LHCN-M2 (cell line): ENCODE results near the gene PPP1R27. TPM values are rescaled to one million over a fixed set of nuclear protein-coding genes. Genes with fewer than 3 reads are reported as not detected.

Source experiments
- DNase-seq: peaks from one replicate; pipeline ENCODE4 v3.0.0-alpha.2; 2012; ENCODE audit warnings: low read depth
- total RNA-seq: library from RNA; depleted of rRNA; stranded (reverse); fragments of >200 nt; gene quantifications from 2 replicates; pipeline ENCODE4 v1.2.3, GENCODE V29; 2014; rRNA removed

PPP1R27 gene
- total RNA-seq, 1 experiment from 2014 or later, result not detected

GRCh38 chr17:81805707-81806460 is 29.0 kb downstream of the PPP1R27 start:
- no peak for DNase-seq

DNA sequence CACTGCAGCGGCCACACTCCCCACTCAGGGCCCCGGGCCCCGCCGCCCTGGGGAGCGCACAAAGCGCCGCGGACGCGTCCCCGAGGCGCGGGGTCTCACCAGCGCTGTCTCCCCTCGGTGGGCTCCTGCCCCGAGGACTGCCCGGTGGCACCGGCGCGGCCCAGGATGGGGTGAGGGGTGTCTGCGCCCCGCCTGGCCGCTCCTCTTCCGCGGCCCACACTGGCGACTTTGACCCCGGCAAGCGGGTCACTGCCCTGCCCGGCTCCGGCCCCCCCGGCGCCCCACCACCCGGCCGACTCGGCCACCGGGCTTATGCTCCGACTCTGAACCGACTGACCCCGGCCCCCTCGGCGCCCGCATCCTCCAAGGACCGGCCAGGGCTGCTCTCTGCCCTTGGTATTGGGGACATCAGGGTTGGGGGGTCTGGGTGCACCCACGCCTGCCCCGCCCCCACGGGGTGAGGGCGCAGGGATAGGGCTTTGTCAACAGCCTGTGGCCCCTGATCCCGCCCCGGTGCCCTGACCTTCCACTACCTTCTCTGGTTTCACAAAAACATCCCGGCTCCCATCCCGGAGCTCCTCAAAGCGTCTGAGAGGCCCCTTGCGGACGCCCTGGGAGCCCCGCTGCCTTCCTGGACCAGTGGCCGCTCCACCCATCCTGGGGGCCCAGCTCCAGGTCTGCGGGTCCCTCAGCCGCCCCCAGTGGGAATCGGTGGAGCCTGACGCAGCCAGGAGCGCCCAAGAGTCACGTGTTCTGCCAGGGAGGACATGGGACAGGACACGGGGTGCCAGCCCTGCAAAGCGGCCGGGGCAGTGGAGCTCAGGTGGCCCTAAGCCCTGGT is 30.1 kb downstream of the PPP1R27 start:
- no peak for DNase-seq

DNA sequence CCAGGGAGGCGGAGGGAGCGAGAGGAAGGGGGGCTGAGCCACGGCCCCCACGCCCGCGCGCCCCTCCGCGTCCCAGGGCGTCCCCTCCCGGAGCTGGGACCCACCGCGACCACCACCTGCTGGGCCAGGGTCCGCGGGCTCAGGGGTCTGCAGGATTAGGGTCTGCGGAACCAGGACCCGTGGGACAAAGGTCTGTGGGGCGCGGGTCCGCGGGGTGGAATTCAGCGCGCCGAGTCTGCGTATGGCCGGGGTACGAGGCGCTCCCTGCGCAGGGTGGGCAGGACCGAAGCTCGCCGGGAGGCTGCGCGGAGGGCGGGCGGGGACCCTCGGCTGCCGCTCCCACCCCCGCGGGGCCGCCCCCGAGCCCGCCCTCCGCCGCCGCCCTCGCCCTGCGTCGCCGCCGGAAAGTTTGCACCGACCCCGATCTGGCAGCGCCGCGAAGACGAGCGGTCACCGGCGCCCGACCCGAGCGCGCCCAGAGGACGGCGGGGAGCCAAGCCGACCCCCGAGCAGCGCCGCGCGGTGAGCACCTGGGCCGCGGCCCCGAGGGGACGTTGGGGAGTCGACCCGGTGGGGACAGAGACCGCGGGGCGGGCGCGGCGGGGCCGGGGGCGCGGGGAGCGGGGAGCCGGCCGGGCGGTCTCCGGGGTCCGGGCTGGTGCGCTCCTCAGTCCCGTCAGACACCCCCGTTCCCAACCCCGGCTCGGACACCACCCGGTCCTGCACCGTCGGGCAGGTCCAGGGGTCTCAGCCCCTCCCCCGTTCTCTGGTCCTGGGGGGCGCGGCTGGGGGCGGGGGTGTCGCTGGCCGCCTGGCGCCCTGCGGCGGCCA is 30.9 kb downstream of the PPP1R27 start, which contains the start of gene GCGR:
Gene GCGR (plus strand): TSS at position 423 of the 831 bp plus-strand sequence. CDS start 4,869 bp downstream, outside the sequence.
- DNase-seq, result no peak

GRCh38 chr17:81802856-81803643 is 31.8 kb downstream of the PPP1R27 start:
- DNase-seq, result no peak

- DNase-seq, result no peak
These were observed 32.6 kb downstream of the PPP1R27 start for GRCh38 chr17:81802048-81802758.

GRCh38 chr17:81801327-81801726 is 33.5 kb downstream of the PPP1R27 start:
- DNase-seq, result no peak

DNA sequence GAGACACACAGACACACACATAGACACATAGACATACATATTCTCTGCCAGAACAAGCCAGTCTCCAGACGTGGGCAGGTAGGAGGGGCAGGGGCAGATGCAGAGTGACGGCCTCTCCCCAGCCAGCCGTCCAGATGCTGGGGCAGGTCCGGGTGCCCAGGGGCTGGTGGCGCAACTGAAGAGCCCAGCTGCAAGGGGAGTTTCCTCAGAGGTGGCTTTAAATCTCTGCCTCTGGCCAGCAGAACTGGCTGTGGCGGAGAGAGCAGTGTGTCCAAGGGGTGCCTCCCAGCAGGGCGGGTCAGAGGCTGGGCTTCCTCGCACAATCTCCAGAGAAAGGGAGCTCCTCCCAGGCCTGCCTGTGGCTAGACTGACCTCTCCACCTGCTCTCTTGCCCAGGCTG is 40.3 kb downstream of the PPP1R27 start:
- peak; percentile 19 for DNase-seq

DNA sequence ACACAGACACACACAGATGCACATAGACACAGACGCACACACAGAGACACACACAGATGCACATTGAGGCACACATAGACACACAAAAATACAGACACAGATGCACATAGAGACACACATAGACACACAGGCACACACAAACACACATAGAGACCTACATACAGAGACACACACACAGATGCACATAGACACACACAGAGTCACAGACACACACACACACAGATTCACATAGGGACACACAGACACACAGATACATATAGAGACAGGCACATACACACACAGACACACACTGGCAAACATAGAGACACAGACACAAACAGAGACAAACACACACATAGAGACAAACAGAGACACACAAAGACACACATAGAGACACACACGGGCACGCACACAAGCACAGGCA is 40.8 kb downstream of the PPP1R27 start:
- no peak for DNase-seq

- no peak for DNase-seq
These were observed 41.9 kb downstream of the PPP1R27 start for GRCh38 chr17:81792675-81793615.

Other genes with a start within 250 kb of the PPP1R27 start
- gene NPLOC4, start 197.9 kb downstream of the PPP1R27 start, total RNA-seq, result 62.3 and 75.7 TPM in 2 replicates
- 8.5 and 8.8 TPM in 2 replicates for gene TSPAN10, start 197.9 kb downstream of the PPP1R27 start, total RNA-seq
- not detected in 2 replicates for gene PDE6G, start 178.5 kb downstream of the PPP1R27 start, total RNA-seq
- 54.1 and 54.8 TPM in 2 replicates for gene OXLD1, start 168.4 kb downstream of the PPP1R27 start, total RNA-seq
- 25.2 and 28.2 TPM in 2 replicates for gene CCDC137, start 168.3 kb downstream of the PPP1R27 start, total RNA-seq
- gene ARL16, start 151.3 kb downstream of the PPP1R27 start, total RNA-seq, result 39.6 and 42.9 TPM in 2 replicates
- gene HGS, start 151.0 kb downstream of the PPP1R27 start, total RNA-seq, result 157 and 200 TPM in 2 replicates
- 23.4 and 31.3 TPM in 2 replicates for gene MRPL12, start 131.7 kb downstream of the PPP1R27 start, total RNA-seq
- gene SLC25A10, start 122.8 kb downstream of the PPP1R27 start, total RNA-seq, result 37.3 and 37.8 TPM in 2 replicates
- gene GCGR, start 30.9 kb downstream of the PPP1R27 start, total RNA-seq, result not detected in 2 replicates
- gene MCRIP1, start 1.8 kb downstream of the PPP1R27 start, total RNA-seq, result 106 TPM in 2 replicates
- gene P4HB, start 25.5 kb upstream of the PPP1R27 start, total RNA-seq, result 1,598 and 3,461 TPM in 2 replicates
- 303 and 305 TPM in 2 replicates for gene ARHGDIA, start 36.3 kb upstream of the PPP1R27 start, total RNA-seq
- 184 and 190 TPM in 2 replicates for gene ALYREF, start 56.5 kb upstream of the PPP1R27 start, total RNA-seq
- 194 and 234 TPM in 2 replicates for gene ANAPC11, start 56.7 kb upstream of the PPP1R27 start, total RNA-seq
- 0.86 and 2.9 TPM in 2 replicates for gene NPB, start 67.2 kb upstream of the PPP1R27 start, total RNA-seq
- 30.4 and 35.4 TPM in 2 replicates for gene PCYT2, start 76.3 kb upstream of the PPP1R27 start, total RNA-seq
- gene SIRT7, start 83.1 kb upstream of the PPP1R27 start, total RNA-seq, result 17.3 and 20.0 TPM in 2 replicates
- 18.8 and 19.7 TPM in 2 replicates for gene MAFG, start 92.7 kb upstream of the PPP1R27 start, total RNA-seq
- gene PYCR1, start 102.2 kb upstream of the PPP1R27 start, total RNA-seq, result 59.1 and 81.4 TPM in 2 replicates
- not detected in 2 replicates for gene MYADML2, start 112.2 kb upstream of the PPP1R27 start, total RNA-seq
- 0.75 and 0.90 TPM in 2 replicates for gene NOTUM, start 126.1 kb upstream of the PPP1R27 start, total RNA-seq
- 25.9 and 30.3 TPM in 2 replicates for gene ASPSCR1, start 142.6 kb upstream of the PPP1R27 start, total RNA-seq
- gene CENPX, start 187.8 kb upstream of the PPP1R27 start, total RNA-seq, result 142 and 155 TPM in 2 replicates
- gene LRRC45, start 188.3 kb upstream of the PPP1R27 start, total RNA-seq, result 26.1 and 28.5 TPM in 2 replicates
- 18.1 and 28.7 TPM in 2 replicates for gene RAC3, start 196.6 kb upstream of the PPP1R27 start, total RNA-seq
- 88.0 and 90.5 TPM in 2 replicates for gene DCXR, start 202.6 kb upstream of the PPP1R27 start, total RNA-seq
- 31.5 and 35.1 TPM in 2 replicates for gene RFNG, start 216.8 kb upstream of the PPP1R27 start, total RNA-seq
- gene GPS1, start 216.8 kb upstream of the PPP1R27 start, total RNA-seq, result 144 and 149 TPM in 2 replicates
- 75.8 and 86.1 TPM in 2 replicates for gene DUS1L, start 230.8 kb upstream of the PPP1R27 start, total RNA-seq